Adrenal gland (tissue), 5 donors: Measurements from ENCODE around the gene RGPD3.
"Not testable (repeated sequence)": the region's sequence is repeated elsewhere in the genome, so short reads cannot be mapped to it uniquely, and the experiment has no call there.

ENCODE experiments used
- POLR2A ChIP-seq, 2 donors: fragments of 450-650 bp; IDR thresholded peaks; one replicate each; pipeline ENCODE4 v1.6.1; 2017; ENCODE audit warnings: antibody characterized with exemption in 2 of 2, mild to moderate bottlenecking in 2 of 2, moderate library complexity in 1 of 2
- TF ChIP-seq, protein P1 (sequence below), 6 experiments: fragments of 450-650 bp in 4 of 6; fragments of 200-600 bp in 2 of 6; sonication (generic) in 1 of 6; IDR thresholded peaks; 1 replicate in 5 of 6; 2 replicates in 1 of 6; pipeline versions ENCODE4 v1.5.1 to v1.8.0; 2016 to 2021; ENCODE audit warnings: antibody characterized with exemption in 6 of 6, mild to moderate bottlenecking in 2 of 6, moderate library complexity in 1 of 6
- donor health status: DM: no; HTN: no; CAD: no.

DNA sequence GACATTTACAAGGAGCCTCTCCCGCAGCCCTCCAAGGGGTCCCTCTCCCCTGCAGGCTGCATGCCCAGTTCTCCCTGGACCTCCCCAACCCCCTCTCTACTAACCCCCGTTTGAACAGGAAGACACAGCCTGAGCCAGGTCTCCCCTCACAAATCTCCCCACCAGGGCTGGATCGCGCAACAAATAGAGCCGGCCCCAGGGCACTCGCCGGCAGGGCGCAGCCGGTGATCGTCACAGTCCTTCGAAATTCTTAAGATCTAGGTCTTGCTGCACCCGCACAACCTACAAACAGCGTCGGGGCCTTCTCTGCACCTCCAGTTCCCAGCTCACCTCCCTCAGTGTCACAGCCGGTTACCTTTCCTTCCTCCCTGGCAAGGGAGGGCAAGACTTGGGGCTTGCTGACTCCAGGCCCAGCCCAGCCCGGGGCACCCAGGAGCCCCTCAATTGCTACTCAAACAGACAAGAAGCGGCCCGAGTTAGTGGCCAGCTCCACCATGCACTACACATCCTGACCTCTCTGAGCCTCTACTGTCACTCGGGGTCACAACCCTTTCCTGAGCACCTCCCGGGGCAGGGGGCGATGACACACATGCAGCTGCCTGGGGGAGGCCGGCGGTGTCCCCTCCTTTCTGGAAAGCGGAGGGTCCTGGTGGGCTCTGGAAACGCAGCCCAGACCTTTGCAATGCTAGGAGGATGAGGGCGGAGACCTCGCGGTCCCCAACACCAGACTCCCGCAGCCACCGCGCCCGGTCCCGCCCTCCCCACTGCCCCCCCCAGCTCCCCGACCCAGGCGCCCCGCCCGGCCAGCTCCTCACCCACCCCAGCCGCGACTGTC, 18.6 kb upstream of the RGPD3 start, which contains the start of gene CD8B2:
- TF ChIP-seq, protein P1, sequence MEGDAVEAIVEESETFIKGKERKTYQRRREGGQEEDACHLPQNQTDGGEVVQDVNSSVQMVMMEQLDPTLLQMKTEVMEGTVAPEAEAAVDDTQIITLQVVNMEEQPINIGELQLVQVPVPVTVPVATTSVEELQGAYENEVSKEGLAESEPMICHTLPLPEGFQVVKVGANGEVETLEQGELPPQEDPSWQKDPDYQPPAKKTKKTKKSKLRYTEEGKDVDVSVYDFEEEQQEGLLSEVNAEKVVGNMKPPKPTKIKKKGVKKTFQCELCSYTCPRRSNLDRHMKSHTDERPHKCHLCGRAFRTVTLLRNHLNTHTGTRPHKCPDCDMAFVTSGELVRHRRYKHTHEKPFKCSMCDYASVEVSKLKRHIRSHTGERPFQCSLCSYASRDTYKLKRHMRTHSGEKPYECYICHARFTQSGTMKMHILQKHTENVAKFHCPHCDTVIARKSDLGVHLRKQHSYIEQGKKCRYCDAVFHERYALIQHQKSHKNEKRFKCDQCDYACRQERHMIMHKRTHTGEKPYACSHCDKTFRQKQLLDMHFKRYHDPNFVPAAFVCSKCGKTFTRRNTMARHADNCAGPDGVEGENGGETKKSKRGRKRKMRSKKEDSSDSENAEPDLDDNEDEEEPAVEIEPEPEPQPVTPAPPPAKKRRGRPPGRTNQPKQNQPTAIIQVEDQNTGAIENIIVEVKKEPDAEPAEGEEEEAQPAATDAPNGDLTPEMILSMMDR (IDR thresholded peaks at IDR 0.05) = not testable (repeated sequence)
- not testable (repeated sequence) for TF ChIP-seq POLR2A (IDR thresholded peaks at IDR 0.05)
